MM.1S (cell line): ENCODE results near the gene NDUFC1.

Source experiments
- EZH2 ChIP-seq: fragments of 300-600 bp; sonication (generic); optimal IDR thresholded peaks from 2 replicates; pipeline ENCODE3; 2017; ENCODE audit warnings: low read depth, mild to moderate bottlenecking, antibody characterized with exemption, low read length, mixed read lengths
- TF ChIP-seq, protein P1 (sequence below): fragments of 300-600 bp; sonication (generic); IDR thresholded peaks from 2 replicates; pipeline ENCODE4 v1.5.1; 2016; ENCODE audit warnings: antibody characterized with exemption, low read length, mixed read lengths

DNA sequence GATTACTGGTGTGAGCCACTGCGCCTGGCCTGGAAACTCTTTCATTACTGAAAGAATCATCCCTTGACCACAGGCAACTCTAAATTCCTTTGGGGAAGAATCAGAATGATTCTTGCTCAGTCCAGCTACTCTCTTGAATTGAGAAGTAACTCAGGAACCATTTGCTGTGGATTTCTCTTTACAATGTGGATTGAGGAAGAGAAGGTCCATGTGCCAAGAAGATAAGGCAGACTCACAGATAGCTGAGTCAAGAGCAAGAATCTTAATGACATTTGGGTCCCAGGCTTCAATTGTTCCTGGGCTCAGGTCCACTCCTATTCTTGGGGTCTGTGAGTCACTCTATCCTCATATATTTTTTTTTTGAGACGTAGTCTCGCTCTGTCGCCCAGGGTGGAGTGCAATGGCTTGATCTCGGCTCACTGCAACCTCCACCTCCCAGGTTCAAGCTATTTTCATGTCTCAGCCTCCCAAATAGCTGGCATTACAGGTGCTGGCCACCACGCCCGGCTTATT is 16.0 kb downstream of the NDUFC1 start:
- TF ChIP-seq, protein P1, sequence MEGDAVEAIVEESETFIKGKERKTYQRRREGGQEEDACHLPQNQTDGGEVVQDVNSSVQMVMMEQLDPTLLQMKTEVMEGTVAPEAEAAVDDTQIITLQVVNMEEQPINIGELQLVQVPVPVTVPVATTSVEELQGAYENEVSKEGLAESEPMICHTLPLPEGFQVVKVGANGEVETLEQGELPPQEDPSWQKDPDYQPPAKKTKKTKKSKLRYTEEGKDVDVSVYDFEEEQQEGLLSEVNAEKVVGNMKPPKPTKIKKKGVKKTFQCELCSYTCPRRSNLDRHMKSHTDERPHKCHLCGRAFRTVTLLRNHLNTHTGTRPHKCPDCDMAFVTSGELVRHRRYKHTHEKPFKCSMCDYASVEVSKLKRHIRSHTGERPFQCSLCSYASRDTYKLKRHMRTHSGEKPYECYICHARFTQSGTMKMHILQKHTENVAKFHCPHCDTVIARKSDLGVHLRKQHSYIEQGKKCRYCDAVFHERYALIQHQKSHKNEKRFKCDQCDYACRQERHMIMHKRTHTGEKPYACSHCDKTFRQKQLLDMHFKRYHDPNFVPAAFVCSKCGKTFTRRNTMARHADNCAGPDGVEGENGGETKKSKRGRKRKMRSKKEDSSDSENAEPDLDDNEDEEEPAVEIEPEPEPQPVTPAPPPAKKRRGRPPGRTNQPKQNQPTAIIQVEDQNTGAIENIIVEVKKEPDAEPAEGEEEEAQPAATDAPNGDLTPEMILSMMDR: no peak
- no peak for TF ChIP-seq EZH2
